ENCODE measurements around the gene FBXO31. TPM values are rescaled to one million over a fixed set of nuclear protein-coding genes. Genes with fewer than 3 reads are reported as not detected.

Gene FBXO31
- total and polyA plus RNA-seq, 2 experiments from 2014 or later = 16.5 to 28.9 TPM

DNA sequence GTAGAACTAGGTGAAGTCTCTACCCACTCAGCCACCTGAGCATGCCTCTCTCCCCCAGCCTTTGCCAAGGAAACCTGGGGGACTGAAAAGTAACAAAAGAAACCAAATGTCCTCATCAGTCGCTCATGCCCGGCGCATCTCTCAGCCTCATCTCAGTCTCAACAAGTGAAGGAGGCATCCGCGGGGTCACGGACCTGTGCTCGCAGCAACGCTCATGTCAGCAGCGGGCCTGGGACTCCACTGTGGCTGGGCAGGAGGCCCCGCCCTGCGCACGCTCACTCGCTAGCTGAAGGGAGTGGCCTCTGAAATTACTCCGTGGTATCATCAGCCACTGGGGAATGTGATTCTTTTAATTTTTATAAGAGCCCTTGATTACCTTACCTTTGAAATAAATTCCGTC, 39.9 kb upstream of the FBXO31 start:
- no peaks in the 10 kb centered on the region for H3K9me2 ChIP-seq (replicated peaks; ENCODE audit: insufficient read depth)
- H4K20me1 ChIP-seq (ENCODE audit: insufficient read depth, poor library complexity, severe bottlenecking) = peaks cover 6% of the 10 kb centered on the region
- H3K27me3 ChIP-seq = no peaks in the 10 kb centered on the region
- no peak overlapping the region for H3K27ac ChIP-seq
- H2AFZ ChIP-seq = no peak overlapping the region
- H3K4me1 ChIP-seq (ENCODE audit: insufficient read depth) = peaks cover under 1% of the 10 kb centered on the region
- no peak for DNase-seq (ENCODE audit: low spot score)
- H3K9me3 ChIP-seq (ENCODE audit: low read depth) = no peaks in the 10 kb centered on the region
- H3K79me2 ChIP-seq = no peaks in the 10 kb centered on the region
- H3K4me2 ChIP-seq = no peak overlapping the region
- WGBS (ENCODE audit: low lambda C conversion rate, missing lambda C conversion rate) = 97% methylated on average over 15 of the region's 15 CpGs
- H3K4me3 ChIP-seq = no peak overlapping the region
- TF ChIP-seq EZH2 (IDR thresholded peaks at IDR 0.05; ENCODE audit: borderline replicate concordance) = no peak
- no peak for TF ChIP-seq EZH2phosphoT487 (IDR thresholded peaks at IDR 0.05; ENCODE audit: low read depth, severe bottlenecking, unreplicated experiment)
- TF ChIP-seq CTCF (IDR thresholded peaks at IDR 0.05; ENCODE audit: poor library complexity) = no peak
- no peaks in the 10 kb centered on the region for H3K36me3 ChIP-seq (replicated peaks; ENCODE audit: insufficient read depth, low read depth)

DNA sequence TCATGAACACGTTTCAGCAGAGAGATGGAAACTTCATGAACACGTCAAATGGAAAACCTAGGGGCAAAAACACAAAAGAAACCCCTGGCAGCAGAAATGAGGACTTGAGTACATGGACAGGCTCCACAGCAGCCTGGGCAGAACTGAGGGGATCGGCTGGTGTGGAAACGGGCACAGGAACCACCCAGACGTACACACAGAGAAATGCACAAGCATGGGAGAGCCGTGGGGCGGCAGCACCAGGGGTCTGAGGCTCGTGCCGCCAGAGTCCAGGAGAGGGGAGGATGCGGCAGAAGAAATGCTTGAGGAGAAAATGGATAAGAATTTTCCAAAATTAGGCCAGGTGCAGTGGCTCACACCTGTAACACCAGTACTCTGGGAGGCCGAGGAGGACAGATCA, 38.5 kb upstream of the FBXO31 start:
- TF ChIP-seq CTCF (IDR thresholded peaks at IDR 0.05; ENCODE audit: poor library complexity) = no peak
- no peak for TF ChIP-seq EZH2 (IDR thresholded peaks at IDR 0.05; ENCODE audit: borderline replicate concordance)
- TF ChIP-seq EZH2phosphoT487 (IDR thresholded peaks at IDR 0.05; ENCODE audit: low read depth, severe bottlenecking, unreplicated experiment) = no peak
- H3K36me3 ChIP-seq (replicated peaks; ENCODE audit: insufficient read depth, low read depth) = no peaks in the 10 kb centered on the region
- H3K9me3 ChIP-seq (ENCODE audit: low read depth) = no peaks in the 10 kb centered on the region
- peaks cover 6% of the 10 kb centered on the region for H4K20me1 ChIP-seq (ENCODE audit: insufficient read depth, poor library complexity, severe bottlenecking)
- no peaks in the 10 kb centered on the region for H3K79me2 ChIP-seq
- no peaks in the 10 kb centered on the region for H3K27me3 ChIP-seq
- no peak overlapping the region for H3K4me2 ChIP-seq
- H3K9me2 ChIP-seq (replicated peaks; ENCODE audit: insufficient read depth) = no peaks in the 10 kb centered on the region
- H3K27ac ChIP-seq = no peak overlapping the region
- no peak for DNase-seq (ENCODE audit: low spot score)
- WGBS (ENCODE audit: low lambda C conversion rate, missing lambda C conversion rate) = 98% methylated on average over 11 of the region's 11 CpGs
- H2AFZ ChIP-seq = no peak overlapping the region
- no peak overlapping the region for H3K4me3 ChIP-seq
- H3K4me1 ChIP-seq (ENCODE audit: insufficient read depth) = peaks cover 6% of the 10 kb centered on the region

DNA sequence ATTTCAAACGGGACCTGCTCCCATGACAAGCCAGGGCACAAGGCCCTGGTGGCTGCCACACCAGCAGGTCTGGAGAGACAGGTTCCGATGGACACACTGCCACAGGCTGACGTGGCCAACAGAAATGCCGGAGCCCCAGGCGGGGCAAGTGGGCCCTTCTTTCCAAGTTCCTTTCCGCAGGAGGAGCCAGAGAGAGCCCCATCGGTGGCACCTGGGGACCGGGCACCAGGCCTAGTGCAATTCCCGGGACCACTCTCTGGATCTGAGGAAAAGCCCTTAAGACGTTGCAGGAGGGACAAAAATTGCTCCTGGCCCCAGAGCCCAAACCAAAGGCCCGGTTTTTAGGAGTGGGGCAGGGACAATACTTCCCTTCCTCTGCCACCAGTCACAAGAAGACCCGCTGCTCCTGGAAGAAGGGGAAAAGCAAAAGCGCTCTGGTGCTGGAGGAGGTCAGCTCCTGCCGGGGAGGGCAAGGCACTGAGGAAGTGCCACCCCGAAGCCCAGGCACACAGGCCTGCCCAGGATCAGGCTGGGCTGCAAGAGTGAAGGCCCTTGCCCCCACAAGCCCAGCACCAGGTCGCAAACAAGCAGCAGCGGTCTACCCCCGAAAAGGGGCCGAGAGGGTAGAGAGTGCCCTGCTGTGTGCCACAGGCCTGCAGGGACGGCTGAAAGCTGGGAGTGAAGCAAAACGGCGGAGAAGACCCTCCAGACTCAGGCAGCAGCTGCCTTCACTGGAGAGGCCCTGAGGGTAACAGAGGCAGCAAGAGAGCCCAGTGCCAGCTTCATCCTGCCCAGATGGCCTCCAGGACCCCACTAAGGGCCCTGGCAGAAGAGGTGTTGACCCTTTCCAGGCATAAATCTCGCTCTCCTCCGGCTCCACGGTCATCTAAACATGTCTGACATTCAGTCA, 37.7 kb upstream of the FBXO31 start:
- no peaks in the 10 kb centered on the region for H3K9me3 ChIP-seq (ENCODE audit: low read depth)
- no peaks in the 10 kb centered on the region for H3K36me3 ChIP-seq (replicated peaks; ENCODE audit: insufficient read depth, low read depth)
- H3K4me1 ChIP-seq (ENCODE audit: insufficient read depth) = peaks cover 6% of the 10 kb centered on the region
- 96% methylated on average over 25 of the region's 25 CpGs for WGBS (ENCODE audit: low lambda C conversion rate, missing lambda C conversion rate)
- no peak overlapping the region for H2AFZ ChIP-seq
- H4K20me1 ChIP-seq (ENCODE audit: insufficient read depth, poor library complexity, severe bottlenecking) = peaks cover 2% of the 10 kb centered on the region
- H3K79me2 ChIP-seq = no peaks in the 10 kb centered on the region
- H3K9me2 ChIP-seq (replicated peaks; ENCODE audit: insufficient read depth) = no peaks in the 10 kb centered on the region
- no peak for DNase-seq (ENCODE audit: low spot score)
- no peaks in the 10 kb centered on the region for H3K27me3 ChIP-seq
- no peak overlapping the region for H3K4me3 ChIP-seq
- H3K27ac ChIP-seq = no peak overlapping the region
- no peak overlapping the region for H3K4me2 ChIP-seq
- no peak for TF ChIP-seq EZH2phosphoT487 (IDR thresholded peaks at IDR 0.05; ENCODE audit: low read depth, severe bottlenecking, unreplicated experiment)
- TF ChIP-seq CTCF (IDR thresholded peaks at IDR 0.05; ENCODE audit: poor library complexity) = no peak
- no peak for TF ChIP-seq EZH2 (IDR thresholded peaks at IDR 0.05; ENCODE audit: borderline replicate concordance)
